IPS DF 4.7 (cell line): ENCODE data around the gene C1S.
A peak's percentile ranks its signal among the peaks of the same experiment; 100 is the strongest.
"Not testable (repeated sequence)": the region's sequence is repeated elsewhere in the genome, so short reads cannot be mapped to it uniquely, and the experiment has no call there.

Source experiments
- DNase-seq: peaks from one replicate; pipeline ENCODE4 v3.0.0-alpha.2; 2013; ENCODE audit warnings: low spot score; ENCODE audit errors: extremely low read depth

Gene C1S

DNA sequence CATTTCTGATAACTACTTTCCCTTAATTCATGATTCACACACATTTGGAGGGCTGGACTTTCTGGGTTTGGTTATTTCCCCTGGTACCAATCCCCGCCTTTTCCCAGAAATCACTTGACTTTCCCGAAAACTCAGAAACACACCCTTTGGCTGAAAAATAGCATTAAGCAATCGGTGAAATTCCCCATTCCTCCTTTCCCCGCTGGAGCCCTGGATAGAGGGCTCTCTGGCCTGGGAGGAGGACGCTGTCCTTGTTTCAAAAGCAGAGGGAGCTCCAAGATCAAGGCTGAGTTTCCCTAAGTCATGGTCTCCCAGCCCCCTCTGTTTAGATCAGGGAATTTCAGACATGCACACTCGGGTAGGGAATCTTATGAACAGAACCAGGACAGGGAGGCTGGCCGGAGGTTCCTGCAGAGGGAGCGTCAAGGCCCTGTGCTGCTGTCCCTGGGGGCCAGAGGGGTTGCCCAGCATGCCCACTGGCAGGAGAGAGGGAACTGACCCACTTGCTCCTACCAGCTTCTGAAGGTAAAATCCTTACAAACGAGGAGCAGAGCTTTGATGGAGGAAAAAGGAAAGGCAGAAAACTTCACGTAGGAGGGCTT, at the start of gene C1S:
Gene C1S (plus strand): TSS at position 366 of the 602 bp plus-strand sequence. CDS start 1,195 bp downstream, outside the sequence.
- DNase-seq, result peak; percentile 51

DNA sequence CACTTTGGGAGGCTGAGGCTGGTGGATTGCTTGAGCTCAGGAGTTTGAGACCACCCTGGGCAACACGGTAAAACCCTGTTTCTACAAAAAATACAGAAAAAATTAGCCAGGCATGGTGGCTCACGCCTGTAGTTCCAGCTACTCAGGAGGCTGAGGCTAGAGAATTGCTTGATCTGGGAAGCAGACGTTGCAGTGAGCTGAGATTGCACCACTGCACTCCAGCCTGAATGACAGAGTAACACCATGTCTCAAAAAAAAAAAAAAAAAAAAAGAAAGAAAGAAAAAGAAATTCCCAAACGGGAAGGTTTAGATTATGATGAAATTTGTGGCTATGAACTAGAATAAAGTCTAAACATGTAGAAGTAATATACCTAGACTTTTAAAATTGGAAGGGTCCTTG, 49.1 kb upstream of the C1S start:
- DNase-seq, result not testable (repeated sequence)

DNA sequence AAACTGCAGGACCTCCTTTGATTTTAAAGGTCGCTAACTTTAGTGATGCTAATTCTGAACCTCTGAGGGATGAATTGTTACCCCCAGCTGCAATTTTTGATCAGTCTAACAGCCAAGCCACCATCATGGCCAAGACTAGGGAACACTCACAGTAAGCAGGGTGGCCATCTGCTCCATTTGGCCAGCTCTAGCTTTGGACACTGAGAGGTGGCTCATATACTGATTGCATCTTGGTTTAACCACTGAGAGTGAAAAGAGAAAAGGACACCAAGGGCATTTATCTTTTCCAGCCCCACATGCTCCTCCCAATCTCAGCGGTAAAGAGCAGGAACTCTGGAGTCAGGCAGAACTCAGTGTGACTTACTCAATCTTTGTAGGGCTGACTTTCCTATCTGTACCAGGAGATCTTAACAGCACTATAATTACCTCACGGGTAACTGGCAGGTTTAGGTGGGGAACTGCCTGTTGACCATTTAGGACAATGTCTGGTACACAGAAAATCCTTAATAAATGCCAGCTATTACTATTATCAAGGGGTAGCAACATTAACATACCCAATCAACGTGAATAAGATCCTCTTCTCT, 48.4 kb upstream of the C1S start:
- DNase-seq, result no peak

DNA sequence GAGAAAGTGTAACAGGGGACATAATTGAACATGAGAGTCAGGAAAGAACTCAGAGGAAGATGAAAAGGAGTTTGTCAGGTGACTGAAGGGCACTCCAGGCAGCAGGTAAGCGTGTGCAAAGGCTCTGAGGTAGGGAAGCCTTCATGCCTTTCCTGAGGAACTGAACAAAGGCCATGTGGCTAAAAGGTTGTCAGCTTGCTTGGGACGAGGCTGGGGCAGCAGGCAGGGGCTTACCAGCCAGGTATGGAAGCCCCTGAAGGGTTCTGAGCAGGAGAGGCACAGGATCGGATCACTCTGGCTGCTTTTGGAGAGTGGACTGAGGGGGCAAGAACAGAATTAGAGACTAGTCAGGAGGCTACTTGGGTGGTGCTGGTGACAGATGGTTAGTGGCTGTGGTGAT, 47.4 kb upstream of the C1S start:
- DNase-seq, result no peak

DNA sequence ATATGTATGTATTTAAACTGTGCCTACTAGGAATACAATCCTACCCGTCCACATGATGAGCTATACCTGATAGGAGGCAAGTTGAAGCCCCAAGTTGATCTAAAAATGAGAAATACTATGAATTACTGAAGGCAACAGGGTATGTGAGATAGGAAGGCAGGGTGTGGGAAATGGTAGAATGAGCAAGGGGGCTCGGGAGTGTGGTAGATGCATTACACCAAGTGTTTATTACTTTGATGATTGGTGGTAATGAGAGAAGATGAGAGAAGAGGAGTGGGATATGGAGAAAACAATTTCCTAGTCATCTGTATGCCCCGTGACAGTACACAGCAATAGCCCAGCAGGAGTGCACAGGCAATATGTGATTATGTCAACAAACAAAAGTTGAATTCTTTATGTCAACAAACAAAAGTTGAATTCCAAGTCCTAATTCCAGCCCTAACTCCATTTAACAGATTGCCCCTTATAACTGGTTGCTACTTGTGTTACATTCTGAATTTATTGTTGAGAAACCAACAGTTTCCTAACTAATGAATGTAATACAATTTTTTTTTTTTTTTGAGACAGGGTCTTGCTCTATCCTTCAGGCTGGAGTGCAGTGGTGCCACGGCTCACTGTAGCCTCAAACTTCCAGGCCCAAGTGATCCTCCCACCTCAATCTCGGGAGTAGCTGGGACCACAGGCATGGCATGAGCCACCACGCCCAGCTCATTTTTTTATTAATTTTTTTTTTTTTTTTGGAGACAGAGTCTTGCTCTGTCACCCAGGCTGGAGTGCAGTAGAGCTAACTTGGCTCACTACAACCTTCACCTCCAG, 44.8 kb upstream of the C1S start:
- no peak for DNase-seq

DNA sequence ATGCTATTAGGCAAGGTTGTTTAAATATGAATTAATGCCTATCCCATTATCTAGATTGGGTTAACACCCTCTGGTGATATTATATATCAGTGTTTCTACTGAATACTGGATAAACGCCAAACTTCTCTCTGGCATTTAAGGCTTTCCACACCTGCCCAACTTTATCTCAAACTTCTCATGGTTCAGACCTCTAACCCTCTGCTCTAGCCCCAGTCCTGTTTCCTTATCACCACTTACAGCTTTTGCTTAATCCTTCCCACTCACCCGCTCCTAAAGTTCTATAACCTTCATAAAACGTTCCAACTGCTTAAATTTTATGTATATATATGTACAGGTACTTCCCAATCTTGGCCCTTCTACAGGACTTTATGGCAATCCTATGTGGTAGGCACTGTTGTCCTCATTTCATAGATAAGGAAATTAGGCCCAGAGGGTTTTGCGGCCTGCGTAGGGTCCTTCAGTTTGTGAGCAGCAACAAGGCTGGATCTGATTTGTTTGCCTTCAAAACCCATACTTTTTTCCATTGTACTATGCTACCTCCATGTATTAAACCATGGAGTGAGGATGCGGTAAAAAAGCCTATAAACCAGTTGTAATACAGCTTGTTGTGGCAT, 43.5 kb upstream of the C1S start:
- no peak for DNase-seq

DNA sequence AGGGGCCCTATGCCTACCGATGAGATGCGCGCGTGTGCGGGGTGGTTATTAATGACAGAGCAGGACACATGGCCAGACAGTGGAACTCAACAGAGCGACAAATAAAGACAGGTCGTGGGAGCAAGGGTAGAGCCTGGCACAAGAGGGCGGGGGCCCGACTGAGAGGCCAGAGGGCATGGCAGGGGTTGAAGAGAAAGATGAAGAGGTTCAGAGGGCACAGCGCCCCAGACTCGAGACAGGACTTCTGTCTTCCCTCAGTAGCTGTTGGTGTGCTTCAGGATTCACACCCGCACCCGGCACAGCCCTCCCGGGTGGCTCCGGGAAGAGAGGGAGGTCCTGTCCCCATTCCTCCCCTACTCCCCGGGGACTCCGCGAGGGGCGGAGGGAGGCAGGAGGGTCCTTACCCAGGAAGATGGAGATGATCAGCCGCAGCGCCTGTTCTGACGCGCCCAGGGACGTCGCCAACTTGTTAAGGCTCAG, 42.6 kb upstream of the C1S start:
- DNase-seq, result no peak

DNA sequence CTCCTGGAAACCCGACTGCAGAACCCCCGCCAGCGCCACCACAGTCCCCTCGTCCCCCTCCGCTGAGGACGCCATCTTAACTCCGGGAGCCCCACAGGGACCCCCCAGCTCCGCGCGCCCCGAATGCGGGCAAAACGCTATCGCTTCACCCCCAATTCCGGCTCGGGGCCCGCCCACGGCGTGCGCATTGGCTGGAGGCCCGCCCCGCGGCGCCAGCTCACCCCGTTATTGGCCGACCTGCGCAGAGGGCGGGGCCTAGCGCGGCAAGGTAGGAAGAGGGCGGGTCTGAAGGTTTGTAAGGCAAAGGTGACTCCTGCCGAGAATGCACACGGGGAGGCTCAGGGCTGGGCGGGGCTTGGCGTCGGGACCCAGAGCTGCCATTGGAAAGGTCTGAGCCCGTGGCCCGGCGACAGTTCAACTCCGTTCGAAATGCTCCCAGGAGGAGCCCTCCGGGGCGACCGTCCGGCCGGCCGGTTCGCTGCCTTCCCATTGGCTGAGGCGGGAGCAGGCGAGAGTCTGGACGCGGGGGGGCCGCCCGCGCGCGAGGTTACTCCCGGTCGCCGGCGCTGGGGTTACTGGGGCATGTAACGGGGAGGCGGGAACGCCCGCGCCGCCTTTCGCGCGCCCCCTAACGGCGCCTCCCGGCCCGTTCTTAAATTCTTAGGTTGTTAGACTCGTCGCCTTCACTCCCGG, 42.0 kb upstream of the C1S start, which contains the start of gene LPCAT3:
Gene LPCAT3 (minus strand): TSS at position 127 of the 693 bp plus-strand sequence. CDS start 52 bp downstream, at position 75.
- DNase-seq, result peak; percentile 66

DNA sequence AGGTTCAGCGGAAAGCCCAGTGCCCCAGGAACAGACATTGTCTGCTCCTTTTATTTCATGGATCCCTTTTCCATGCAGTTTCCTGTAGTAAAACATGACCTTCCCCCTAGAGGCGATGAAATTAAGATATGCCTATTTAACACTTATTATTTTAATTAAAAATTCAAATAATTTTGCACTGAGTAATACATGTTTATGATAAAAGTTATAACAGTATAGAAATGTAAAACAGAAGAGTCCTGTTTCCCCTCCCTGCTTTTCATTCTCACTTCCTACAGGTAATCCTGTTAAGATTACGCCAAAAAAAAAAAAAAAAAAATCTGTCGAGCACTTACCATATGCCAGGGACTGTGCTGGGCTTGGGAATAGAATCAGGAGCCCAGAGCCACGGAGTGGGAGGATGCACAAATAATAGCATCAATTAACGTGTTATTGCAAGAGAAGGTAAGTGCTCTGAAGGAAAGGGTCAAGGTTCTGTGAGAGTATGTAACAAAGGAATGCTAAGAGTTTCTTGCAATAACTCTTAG, 41.4 kb upstream of the C1S start:
- no peak for DNase-seq

DNA sequence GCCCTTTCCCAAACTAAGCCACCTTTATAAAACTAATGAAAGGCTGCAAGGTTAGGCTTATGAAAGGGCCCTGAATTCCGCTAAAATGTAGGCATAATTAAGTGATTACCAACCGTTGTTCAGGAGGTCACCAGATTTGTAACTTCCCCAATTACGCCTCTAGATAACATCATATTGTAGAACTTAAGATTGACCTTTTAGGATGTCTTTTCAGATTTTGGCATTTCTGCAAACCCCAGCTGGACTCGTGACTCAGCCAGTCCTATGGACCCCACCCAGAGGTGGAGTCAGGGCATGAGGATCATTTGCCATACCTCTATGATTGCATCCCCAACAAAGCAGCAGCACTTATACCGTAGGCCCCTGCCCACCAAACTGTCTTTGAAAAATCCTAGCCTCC, 38.6 kb upstream of the C1S start:
- DNase-seq, result no peak

DNA sequence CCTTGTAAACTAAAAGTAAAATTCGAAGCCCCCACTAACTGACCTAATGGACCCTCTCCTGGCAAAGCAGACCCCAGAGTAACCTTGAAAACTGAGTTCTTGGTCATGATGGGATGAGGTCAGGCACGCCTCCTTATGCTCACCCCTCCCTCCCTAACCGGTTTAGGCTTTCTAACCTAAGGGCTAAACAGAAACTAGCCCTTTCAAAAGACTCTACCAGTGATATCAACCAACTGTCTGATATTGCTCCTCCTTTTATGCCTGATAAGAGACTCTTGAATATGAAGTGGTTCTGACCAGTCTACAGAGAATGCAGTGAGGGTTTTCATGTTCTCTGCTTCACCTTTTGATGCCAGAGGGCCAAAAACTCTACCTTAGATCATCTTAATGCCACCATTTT, 37.4 kb upstream of the C1S start:
- DNase-seq, result no peak

DNA sequence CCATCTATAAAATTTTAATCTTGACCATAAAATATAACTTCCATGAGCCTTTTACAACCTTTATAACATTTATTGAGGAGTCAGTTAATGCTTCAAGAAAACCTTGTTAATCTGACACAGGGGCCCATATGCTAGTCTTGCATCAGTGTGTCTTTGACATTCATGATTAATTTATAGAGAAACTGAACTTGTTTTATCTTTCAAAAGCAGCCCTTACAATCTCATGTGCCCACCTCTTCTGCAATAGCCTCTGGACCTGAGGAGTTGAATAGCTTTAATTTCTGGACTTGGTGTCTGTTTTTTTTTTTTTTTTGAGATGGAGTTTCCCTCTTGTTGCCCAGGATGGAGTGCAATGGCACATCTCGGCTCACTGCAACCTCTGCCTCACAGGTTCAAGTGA, 33.7 kb upstream of the C1S start:
- no peak for DNase-seq

DNA sequence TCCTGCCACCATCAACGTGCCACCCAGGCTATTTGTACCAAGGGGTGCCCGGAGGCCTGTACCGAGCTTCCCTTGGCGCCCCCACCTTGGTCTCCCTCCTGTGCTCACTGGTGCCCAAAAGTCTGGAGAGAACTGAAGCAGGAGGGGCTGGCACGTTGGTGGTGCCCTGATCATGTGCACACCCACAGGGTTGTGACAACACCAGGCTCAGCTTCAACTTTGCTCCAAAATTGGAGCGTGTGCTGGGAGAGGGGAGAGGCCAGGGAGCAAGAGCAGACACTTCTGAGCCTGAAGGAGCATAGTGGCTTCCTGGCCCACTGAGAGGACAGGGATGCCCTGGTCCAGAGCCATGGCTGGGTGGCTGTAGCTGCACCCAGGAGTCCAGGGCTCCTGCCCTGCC, 29.2 kb upstream of the C1S start:
- DNase-seq, result no peak

DNA sequence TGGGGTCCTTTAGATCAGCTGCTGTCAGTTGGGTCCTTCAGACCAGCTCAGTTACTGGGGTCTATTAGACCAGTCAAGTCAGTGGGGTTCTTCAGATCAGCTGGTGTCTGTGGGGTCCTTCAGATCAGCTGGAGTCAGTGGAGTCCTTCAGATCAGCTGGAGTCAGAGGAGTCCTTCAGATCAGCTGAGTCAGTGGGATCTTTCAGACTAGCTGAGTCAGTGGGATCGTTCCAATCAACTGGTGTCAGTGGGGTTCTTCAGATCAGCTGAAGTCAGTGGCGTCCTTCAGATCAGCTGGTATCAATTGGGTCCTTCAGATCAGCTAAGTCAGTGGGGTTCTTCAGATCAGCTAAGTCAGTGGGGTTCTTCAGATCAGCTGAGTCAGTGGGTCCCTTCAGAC, 27.5 kb upstream of the C1S start:
- DNase-seq, result no peak

DNA sequence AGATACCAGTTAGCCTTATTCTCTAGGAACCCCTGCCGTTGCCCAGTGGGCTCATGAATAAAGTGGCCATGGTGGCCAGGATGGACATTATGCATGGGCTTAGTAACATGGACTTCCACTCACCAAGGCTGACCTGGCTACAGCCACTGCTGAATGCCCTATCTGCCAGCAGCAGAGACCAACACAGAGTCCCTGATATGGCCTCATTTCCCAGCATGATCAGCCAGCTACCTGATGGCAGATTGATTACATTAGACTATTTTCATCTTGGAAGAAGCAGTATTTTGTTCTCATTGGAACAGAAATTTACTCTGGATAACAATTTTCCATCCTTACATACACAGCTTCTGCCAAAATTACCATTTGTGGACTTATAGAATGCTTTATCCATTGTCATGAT, 26.1 kb upstream of the C1S start:
- no peak for DNase-seq

DNA sequence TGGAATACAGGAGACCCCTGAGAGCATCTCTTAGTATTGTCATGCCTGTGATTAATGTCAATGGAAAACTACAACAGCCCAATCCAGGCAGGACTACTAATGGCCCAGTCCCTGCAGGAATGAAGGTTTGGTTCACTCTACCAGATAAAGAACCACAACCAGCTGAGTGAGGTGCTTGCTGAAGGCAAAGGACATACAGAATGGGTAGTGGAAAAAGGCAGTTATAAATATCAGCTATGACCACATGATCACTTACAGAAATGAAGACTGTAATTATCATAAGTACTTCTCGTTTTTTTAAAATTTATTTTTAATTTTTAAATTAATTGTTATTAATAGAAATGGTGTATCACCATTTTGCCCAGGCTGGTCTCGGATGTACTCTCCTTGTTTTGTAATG, 25.1 kb upstream of the C1S start:
- no peak for DNase-seq

DNA sequence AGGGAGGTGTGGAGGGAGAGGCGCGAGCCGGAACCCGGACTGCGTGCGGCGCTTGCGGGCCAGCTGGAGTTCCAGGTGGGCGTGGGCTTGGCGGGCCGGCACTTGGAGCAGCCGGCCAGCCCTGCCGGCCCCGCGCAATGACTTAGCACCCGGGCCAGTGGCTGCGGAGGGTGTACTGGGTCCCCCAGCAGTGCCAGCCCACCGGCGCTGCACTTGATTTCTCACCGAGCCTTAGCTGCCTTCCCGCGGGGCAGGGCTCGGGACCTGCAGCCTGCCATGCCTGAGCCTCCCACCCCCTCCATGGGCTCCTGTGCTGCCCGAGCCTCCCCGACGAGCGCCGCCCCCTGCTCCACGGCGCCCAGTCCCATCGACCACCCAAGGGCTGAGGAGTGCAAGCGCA, 23.1 kb upstream of the C1S start:
- DNase-seq, result not testable (repeated sequence)

DNA sequence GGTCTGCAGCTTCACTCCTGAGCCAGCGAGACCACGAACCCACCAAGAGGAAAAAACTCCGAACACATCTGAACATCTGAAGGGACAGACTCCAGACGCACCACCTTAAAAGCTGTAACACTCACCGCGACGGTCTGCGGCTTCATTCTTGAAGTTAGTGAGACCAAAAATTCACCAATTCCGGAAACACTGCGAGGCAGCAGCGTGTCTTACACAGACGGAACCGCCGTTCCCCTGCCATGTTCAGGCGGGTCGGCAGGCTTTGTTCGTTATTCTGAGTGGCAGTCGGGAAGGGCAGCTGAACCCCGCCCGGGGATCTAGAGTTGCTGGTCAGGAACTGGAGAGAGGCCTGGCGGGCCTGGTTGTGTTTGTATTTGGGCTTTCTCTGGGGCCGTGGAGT, 21.9 kb upstream of the C1S start:
- DNase-seq, result no peak

DNA sequence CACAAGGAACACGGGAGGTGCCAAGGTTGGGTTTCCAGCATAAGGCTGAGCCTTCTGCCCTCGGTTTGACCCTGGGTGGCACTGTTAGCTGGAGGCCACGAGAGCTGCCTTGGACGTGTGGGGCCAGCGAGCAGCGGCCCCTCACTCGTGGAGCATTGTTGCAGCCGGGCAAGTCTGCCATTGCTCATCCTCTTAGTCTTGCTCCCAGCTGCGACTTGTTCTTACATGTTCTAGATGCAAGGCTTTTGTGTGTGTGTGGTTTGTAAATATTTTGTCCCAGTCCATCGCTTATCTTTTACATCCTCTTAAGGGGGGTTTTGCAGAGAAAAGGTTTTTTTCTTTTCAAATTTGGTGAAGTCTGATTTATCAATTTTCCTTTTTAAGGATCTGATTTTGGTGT, 21.1 kb upstream of the C1S start:
- no peak for DNase-seq

DNA sequence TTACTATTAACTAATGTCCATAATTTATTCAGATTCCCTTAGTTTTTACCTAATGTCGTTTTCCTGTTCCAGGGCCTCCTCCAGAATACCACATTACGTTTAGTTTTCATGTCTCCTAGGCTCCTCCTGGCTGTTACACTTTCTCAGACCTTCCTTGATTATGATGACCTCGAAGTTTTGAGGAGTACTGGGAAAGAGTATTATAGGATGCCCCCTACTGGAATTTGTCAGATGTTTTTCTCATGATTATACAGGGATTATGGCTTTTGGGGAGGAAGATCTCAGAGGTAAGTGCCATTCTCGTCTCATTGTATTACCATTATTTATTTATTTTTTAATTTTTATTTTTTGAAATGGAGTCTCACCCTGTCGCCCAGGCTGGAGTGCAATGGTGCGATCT, 17.7 kb upstream of the C1S start:
- DNase-seq, result no peak

DNA sequence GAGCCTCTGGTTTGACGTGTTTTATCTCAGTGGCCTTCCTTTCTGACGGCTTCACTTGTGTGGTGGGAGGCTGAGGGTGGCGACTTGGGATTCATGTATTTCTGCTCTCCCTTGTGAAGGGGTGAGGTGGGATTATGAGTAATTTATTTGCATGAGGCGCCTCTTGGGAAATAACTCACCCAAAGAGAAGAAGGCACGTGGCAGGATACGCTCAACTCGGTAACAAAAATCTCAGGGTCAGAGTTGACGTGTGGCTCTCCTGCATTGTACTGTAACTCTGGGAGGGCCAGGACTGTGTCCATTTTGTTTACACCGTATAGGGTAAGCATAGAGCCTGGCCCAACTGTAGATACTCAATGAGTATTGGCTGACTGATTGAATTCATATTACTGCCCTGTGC, 14.6 kb upstream of the C1S start:
- no peak for DNase-seq
